GM18508 (cell line): ENCODE data around the gene AP1G2.

Source experiments
- ATAC-seq: cut with Tn5 transposase; IDR thresholded peaks from one replicate; pipeline ENCODE4 v1.9.1; 2021; ENCODE audit warnings: moderate number of reproducible peaks; ENCODE audit not compliant: insufficient read depth, unreplicated experiment

AP1G2 gene

DNA sequence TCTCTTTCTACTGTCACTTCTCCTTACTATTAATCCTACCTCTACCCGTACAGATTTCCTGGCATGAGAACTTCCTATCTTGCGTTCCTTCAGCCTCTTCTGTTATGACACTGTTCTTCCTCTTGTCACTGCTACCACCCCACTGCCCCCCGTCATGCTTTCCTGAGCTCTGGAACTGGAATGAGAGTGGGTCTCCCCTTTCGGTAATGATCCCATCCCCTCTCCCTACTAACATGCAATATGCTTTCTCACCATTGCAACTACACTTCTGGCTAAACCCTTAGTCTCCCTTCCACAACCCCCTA lies 4.9 kb upstream of the AP1G2 start:
- ATAC-seq = no peak

DNA sequence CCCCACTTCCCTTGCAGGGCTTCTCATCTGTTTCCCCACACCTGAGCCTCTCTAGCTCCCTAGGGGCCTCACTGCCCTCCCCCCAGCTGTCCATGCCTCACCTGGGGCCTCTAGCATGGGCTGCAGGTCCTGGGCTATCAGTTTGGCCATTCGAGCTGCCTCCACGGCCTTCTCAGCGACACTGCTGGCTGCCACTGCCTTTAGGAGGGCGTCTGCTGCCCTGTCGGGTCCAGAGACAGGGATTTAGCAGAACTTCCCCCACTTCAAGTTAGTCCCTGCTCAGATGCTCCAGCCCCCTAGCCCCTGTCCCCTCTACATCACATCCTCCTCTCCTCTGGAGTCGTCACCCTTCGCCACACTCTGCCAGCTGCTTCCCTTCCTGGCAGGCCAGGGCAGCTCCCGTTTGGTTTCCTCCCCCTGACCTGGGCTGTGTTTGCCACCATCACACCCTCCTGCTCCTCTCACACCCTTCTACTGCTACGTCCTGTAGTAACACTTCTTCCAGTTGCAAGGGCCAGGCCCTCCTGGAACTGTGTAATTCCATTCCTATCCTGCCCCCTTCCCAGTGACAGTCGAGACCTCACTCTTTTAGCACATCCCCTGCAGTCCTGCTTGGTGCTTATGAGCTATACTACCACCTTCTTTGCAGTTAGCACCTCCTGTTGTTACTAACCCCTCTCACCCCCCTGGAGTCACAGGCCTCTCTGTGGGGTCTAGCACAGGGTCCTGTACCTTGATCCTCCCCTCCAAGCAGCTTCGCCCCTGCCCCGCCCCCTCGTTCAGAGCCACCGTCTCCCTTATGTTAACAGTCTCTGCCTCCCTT lies 4.3 kb upstream of the AP1G2 start:
- ATAC-seq = no peak

DNA sequence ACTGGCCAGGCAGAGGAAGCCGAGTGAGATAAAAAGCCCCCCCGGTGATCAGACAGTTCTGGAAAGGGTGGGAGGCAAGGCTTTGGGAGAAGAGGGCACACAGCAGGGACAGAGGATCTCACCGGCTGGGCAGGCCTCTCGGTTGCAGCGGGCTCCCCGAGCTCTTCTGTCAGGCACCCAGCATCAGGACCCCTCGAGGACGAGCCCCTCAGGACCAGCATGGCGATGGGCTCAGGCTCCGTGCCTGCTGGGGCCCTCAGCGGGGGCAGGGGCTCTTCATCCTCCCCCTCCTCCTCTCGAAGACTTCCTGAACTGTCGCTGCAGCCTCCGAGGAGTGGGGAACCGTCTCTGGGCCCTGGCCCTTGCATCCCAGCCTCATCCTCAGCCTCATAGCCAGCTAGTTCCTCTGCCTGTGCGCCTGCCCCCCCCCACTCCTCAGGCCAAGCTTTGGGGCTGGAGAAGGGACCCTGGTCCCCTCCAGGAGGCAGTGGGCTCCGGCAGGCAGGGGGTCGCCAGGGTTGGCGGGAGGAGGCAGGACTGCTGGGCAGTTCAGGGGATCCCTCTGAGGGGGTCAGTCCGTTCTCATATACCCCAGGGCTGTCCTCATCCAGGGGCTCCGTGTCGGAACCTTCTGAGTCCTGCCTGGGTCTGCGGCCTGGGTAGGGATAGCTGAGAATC lies 3.4 kb upstream of the AP1G2 start:
- ATAC-seq = no peak

DNA sequence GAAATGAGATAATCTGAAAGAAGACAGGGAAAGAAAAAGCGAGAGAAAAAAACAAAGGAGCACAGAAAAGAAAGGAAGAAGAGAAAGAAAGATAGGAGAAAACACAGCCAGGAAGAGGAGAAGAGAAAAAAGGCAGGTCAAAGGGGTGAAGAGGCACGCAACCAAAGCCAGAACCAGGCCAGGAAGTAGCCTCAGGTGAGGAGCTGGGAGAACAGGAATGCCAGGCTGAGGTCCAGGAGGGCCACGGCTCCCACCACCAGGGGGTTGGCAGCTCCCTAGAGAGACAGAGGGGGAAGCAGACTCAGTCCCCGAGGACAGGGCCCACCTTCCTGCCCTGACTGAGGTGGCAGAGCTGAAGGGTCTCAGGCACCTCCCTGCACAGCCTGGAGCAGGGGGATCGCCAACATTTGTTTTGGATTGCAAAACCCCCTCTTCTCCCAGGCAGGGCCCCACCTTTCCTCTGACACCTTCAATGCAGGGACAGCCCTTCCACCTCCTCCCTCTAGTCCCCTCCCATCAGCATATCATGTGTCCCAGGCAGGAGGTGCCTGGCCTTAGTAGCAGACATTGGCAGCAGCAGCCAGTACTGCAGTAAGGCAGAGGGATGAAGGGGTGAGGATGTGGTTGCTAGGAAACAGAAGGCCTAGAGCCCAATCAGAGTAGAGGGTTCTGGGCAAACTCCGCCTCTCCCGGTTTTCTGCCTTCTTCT lies 2.0 kb upstream of the AP1G2 start:
- ATAC-seq = no peak

DNA sequence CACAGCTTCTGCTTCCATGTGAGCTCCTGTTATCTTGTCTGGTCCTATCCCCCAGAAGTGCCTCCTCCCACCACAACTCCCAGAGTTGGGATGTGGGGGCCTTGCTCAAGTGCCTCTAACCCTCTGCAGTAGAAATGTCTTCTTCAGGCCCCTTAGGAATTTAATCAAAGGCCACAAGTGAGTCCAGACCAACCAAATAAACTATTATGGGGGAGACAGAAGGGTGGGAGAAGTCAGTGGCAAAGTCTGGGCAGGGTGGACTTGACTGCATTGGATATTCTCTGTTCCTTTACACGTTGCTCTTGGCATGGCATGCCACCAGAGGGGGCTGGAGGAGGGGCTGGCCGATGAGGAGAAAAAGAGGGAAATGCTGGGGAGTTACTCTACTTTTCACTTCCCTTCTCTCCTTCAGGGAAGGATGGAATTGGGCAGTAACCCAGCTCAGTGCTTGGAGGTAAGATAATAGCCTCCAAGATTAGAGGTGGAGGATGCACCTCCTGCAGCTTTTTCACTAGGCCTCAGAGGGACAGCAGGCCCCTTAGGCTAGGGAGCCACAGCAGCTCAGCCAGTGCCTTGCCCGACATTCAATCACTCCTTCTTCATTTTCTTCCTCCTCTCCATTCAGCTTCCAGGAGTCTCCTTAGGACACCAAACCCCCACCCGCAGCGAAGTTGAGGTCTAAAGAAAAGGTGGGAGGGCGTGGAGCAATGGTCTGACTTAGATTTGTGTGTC lies 1.2 kb upstream of the AP1G2 start:
- ATAC-seq = no peak

DNA sequence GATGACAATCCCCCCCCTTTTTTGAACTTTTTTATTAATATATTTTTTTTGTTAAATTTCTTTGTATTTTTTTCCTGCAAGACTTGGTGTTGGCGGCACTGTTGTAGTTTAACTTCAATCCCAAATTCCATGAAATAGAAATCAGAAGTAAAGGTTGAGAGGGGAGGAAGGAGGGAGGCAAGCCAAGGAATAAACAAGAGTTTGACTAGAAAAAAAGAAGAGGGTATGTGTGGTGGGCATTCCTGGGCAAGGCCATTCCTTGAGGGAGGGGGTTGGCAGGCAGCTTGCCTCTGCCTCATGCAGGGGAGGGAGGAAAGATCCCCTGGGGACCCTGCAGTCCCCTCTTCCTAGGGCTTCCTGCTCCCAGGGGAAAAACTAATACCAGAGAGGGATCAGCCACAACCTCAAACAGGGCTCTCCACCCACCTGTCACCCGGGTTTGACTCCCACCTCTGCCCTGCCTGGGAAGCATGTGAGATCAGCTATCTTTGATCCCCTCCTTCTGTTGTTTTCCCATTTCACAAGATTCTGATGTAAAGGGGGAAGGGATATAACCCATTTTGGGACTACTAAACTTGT lies 519 bp upstream of the AP1G2 start:
- ATAC-seq = no peak

DNA sequence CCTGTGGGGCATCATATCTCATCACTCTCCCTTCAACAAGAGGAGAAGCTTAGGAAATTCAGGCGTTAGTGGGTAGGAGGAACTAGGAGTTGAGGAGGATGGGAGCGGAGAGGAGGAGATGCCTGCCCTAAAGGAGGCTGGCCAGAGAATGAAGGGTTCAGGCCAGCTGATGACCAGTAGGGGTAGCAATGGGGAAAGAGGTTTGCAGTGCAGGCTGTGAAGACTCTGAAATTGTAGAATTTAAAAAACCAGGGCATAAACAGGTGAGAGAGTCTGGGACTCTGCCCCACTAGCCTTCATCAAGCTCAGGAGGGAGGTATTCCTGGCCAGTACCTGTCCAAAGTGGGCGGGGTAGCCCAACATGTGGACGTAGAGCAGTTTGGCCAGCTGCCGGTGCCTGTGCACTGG lies 809 bp downstream of the AP1G2 start:
- no peak for ATAC-seq

DNA sequence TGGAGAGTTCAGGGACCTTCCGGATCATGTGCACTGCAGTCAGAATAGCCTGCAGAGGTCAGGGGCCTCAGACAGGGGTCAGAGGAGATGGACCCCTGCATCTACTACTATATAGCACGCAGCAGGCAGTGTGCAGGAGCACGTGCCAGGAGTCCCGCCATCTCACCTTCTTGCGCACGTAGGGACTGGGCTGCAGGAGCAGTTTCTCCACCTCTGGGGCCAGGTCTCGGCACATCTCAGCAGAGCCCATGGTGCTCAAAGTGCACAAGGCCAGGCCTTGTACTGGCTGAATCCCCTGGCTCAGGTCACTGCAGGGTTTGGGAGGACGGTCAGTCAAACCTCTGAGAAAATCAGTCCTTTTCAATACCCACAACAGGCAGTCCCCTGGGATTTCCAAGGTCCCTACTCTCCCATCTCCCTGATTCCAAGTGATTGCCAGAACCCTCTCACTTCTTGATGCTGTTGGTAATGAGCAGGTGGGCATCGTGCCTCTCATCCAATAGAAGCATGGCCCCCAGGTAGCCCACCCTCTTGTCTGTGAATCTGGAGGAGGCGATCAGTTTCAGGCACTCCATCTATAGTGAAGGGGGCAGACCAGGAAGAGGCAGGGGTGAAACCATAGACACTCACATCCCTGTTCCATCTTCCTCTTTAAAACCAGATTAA lies 1.3 kb downstream of the AP1G2 start:
- no peak for ATAC-seq

DNA sequence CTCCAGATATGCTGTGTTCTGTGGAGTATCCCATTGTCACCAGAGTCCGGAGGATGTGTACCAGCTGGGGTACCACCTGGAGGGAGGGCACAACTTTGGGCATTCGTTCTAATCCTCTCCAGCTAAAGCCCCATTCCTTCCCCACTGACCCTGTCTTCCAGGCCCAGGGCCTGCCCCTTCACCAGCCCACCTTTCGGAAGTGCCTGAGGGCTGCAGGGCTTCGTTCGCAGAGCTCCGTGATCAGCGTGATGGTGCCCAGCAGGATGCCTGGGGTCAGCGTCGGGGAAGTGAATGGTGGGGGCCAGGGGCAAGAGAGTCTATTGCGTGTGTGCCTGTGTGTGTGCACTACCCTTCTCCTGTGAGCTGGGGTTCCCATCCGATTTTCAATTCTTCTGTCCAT lies 2.0 kb downstream of the AP1G2 start:
- no peak for ATAC-seq

DNA sequence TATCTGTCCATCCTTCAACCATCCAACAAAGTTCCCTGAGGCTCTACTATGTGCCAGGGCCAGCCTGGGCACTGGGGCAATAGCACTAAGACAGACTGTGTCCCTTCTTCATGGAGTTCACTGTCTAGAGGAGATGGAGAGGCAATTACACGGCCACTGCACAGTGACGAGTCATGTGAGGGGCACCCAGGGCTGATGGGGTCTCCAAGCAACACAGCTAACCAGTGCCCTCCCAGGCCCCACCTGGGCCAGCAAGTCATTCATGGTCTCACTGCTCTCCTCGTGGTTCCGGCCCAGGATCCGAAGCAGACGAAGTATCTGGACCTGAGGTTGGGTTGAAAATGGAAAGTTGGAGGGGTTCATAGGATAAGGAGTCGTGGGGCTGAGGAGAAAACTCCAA lies 2.7 kb downstream of the AP1G2 start:
- no peak for ATAC-seq

DNA sequence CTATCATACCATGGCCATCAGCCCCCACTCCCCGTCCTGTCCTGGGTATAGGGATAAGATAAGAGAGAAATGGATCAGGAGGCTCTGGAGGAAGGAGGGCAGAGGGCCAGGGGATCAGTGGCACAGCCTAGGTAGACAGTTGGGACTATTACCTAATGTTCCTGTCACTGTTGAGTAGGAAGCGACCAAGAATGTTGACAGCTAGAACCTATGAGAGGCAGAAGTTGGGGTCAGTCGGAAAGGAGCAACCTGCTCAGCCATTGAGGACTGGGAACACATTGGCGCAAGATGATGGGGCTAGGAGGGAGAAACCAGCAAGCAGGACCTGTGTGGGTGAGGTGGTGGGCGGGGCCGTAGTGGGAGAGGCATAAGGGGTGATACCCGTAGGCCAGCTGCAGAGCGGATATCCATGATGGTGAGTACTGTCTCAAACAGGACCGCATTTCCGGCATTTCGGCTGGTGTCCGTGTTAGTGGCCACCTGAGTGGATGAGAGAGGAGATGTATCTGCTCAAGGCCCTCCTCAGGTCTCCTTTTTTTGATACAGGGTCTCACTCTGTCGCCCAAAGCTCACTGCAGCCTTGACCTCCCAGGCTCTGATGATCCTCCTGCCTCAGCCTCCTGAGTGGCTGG lies 3.3 kb downstream of the AP1G2 start:
- no peak for ATAC-seq

DNA sequence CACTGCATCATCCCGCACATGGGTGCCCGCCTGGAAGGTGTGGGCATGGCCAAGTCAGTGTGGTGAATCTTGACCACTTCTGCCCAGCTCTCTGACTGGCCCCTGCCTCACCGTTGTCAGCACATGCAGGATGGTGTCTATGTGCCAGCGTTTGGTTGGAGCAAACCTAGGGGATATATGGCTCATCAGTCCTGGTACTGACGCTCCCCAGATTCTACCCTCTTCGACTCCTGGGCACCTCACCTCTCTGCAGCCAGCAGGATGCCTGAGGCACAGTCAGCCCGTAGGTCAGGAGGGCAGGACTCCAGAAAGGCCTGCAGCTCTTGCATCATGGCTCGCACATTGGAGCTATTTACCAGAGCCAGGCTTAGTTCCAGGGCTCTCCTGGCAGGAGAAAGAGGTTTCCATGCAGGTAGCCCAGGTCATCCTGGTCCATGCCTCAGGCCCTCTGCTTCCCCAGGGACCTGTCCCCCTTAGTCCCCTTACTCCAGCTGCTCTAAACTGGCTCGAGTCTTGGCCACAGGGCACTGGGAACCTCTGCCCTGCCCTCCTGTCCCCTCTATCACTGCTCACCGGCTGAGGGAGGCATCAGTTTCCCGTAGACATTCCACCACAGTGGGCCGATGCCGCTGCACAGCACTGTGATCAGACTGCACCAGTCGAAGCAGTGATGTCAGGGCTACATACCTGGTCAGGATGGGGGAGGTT lies 4.0 kb downstream of the AP1G2 start:
- no peak for ATAC-seq

DNA sequence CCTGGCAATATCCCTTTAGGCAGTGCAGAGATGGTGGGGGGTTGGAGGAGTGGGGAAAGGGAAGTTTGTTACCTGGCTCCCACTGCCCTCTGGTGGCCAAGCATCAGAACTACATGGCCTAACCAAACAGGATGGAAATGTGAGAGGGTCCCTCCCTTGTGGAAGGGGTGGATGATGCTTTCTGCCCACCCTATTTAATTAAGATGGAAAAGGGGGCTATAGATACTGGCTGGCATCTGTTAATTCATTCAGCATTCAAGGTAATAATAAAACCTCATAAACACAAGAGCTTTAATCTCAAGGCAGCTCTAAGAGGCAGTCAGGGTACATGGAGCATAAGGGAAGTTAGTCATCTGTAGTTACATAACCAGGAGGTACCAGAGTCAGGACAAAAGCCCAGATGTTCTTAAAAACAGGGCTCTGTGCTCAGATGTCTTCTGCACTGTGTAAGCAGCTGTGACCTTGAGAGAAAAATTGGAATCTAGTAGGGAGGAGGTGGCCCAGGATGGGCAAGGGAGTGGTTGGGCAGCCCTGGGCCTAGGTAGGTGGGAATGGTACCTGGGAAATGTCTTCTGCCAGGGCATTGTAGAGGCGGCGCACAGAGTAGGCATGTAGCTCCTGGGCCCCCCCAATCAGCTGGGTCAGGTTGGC lies 4.6 kb downstream of the AP1G2 start:
- ATAC-seq = no peak

DNA sequence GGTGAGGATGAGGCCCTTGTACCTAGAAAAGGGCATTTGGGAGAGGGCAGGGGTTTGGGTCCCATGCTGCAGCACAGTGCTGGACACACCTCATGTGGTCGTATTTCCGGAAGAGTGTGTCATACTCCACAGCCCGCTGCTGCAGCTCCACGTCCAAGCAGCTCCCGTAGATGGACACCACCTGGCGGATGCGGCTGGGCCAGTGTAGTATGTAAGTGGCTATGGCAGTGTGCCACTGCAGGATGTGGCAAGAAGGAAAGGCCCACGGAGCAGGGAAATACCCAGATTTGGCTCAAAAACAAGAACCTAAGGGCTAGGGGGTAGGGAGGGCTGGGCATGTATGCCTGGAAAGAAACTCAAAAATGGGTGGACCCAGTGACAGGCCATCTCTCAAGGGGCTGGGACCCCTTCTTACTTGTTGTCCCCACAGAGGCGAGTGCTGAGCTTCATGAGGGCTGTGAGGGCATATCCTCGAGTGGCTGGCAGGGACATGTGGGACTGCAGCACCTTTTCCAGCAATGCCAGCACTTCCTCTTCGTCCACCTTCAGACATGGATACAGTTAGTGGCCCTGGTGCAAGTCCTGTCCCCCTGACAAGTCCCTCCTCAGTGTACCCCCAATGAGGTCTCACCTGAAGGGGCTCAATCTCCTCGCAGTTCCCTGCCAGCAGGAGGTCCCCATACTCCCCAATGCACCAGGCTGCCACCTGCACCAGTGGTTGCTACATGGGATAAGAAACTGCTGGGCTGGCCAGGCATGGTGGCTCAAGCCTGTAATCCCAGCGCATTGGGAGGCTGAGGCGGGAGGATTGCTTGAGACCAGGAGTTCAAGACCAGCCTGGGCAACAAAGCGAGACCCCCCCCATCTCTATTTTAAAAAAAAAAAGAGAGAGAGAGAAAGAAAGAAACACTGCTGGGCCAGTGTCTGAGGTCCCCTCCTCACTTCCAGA lies 5.4 kb downstream of the AP1G2 start:
- ATAC-seq = no peak

DNA sequence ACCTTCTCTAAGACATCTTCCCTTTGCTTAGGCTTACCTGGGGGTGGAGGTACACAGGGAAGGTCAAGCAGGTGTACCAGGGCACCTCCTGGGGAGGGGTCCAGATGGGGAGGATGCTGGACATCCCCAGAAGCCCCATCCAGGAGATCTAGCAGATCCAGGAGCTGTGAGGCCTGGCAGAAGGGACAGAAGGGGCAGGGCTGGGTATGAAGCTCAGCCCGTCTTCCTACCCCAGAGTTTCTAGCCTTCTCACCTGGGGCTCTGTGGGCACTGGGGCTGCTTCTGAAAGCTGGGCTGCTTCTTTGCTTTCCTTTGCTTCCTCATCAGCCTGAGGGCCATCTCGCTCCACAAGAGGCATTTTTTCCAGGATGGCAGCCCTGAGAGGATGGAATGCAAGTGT lies 6.3 kb downstream of the AP1G2 start:
- no peak for ATAC-seq

DNA sequence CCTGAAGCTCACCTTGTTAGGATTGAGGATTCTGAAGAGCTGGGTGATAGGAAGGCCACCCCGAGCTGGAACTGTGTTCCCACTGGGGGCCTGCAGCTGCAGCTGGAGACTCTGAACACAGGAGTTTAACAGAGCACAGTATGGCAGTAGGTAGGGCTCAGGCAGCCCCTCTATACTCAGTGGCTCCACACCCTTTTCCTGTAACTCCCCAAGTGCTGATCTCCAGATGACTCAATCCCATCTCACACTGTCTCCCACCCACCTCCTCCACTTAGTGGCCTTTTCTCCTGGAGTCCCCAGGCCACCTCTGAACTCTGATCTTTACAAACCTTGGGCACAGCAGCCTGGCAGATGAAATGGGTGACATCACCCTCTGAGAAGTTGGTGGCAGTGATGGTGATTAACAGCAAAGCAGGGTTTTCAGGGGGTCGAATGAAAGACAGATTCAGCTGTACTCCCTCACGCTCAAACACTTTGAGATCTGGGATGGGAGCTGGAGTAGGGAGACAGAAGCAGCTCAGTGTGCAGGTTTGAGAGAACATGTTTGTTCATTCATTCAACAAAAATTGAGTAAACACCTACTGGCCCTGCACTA lies 7.6 kb downstream of the AP1G2 start:
- no peak for ATAC-seq
